CD4-positive, CD25-positive, alpha-beta regulatory T cell (primary cell): Measurements from ENCODE around the gene KRTCAP3. TPM values are rescaled to one million over a fixed set of nuclear protein-coding genes. Genes with fewer than 3 reads are reported as not detected.
"Not testable (repeated sequence)": the region's sequence is repeated elsewhere in the genome, so short reads cannot be mapped to it uniquely, and the experiment has no call there.

Source experiments
- ATAC-seq, 2 donors: fragments of 150-1000 bp; cut with Tn5 transposase; one replicate each; pipeline ENCODE4 v1.10.0; 2021; ENCODE audit warnings: low read depth in 2 of 2, moderate number of reproducible peaks in 2 of 2, moderate library complexity in 1 of 2
- DNase-seq, 3 donors: peaks; one replicate each; pipeline versions ENCODE4 v3.0.0 to v3.0.0-alpha.2; 2012 to 2022; ENCODE audit warnings: mixed read lengths in 1 of 3
- H3K27ac ChIP-seq: one replicate; pipeline ENCODE4 v1.7.0; 2013; ENCODE audit warnings: mild to moderate bottlenecking, low read length; ENCODE audit not compliant: insufficient read depth, poor library complexity, severe bottlenecking
- H3K27me3 ChIP-seq: one replicate; pipeline ENCODE4 v1.7.0; 2013; ENCODE audit warnings: low read length; ENCODE audit not compliant: control insufficient read depth, insufficient read depth
- H3K36me3 ChIP-seq: one replicate; pipeline ENCODE4 v1.7.0; 2013; ENCODE audit warnings: mild to moderate bottlenecking, low read length, moderate library complexity; ENCODE audit not compliant: control insufficient read depth, insufficient read depth
- H3K4me1 ChIP-seq: 2 replicates; pipeline ENCODE4 v1.7.0; 2013; ENCODE audit warnings: mild to moderate bottlenecking, low read length; ENCODE audit not compliant: insufficient read depth, control insufficient read depth, poor library complexity, severe bottlenecking
- H3K4me3 ChIP-seq: one replicate; pipeline ENCODE4 v1.7.0; 2013; ENCODE audit warnings: low read depth, mild to moderate bottlenecking, low read length, moderate library complexity
- H3K9me3 ChIP-seq, 2 experiments: 1 replicate in 1 of 2; 2 replicates in 1 of 2; pipeline ENCODE4 v1.7.0; 2013; ENCODE audit warnings: low read length in 2 of 2, mild to moderate bottlenecking in 1 of 2, moderate library complexity in 1 of 2; ENCODE audit not compliant: control insufficient read depth in 2 of 2
- H3K27ac Mint-ChIP-seq, 3 donors: one replicate each; pipeline ENCODE4 v1.8.0; 2020 to 2022; ENCODE audit warnings: mild to moderate bottlenecking in 3 of 3, mixed read lengths in 3 of 3, moderate library complexity in 2 of 3
- H3K27me3 Mint-ChIP-seq: one replicate; pipeline ENCODE4 v1.8.0; 2022; ENCODE audit warnings: mild to moderate bottlenecking, mixed read lengths
- H3K36me3 Mint-ChIP-seq: one replicate; pipeline ENCODE4 v1.8.0; 2020; ENCODE audit warnings: mixed read lengths
- H3K4me1 Mint-ChIP-seq, 4 donors: one replicate each; pipeline ENCODE4 v1.8.0; 2020 to 2022; ENCODE audit warnings: mixed read lengths in 4 of 4, mild to moderate bottlenecking in 1 of 4
- H3K4me3 Mint-ChIP-seq, 4 donors: one replicate each; pipeline ENCODE4 v1.8.0; 2020 to 2022; ENCODE audit warnings: mild to moderate bottlenecking in 4 of 4, mixed read lengths in 4 of 4, moderate library complexity in 3 of 4
- H3K9me3 Mint-ChIP-seq, 7 donors: one replicate each; pipeline ENCODE4 v1.8.0; 2020 to 2022; ENCODE audit warnings: mixed read lengths in 7 of 7, mild to moderate bottlenecking in 3 of 7, moderate library complexity in 2 of 7
- polyA plus RNA-seq, 4 donors: library from polyadenylated mRNA; unstranded; fragments of 300-500 nt; fragmentation: Illumina TruSeq; gene quantifications; one replicate each; pipeline ENCODE4 v1.2.3, GENCODE V29; 2021
- total RNA-seq: library from RNA; stranded (reverse); gene quantifications from one replicate; pipeline ENCODE4 v1.2.3, GENCODE V29; 2022

Gene KRTCAP3
- total and polyA plus RNA-seq, 5 donors from 2014 or later: 2.0 to 10.0 (median 2.4) TPM

GRCh38 chr2:27409321-27410073 lies 32.7 kb upstream of the KRTCAP3 start, which contains the start of gene PPM1G:
Gene PPM1G, minus strand, starts transcription at chr2:27409591. Its CDS starts 169 bp downstream, at chr2:27409422.
- Mint-ChIP-seq H3K4me1 (peaks cover 15 to 45% (median 29%) of the 10 kb centered on the region in 4 donors), H3K36me3 (peaks cover 7% of the 10 kb centered on the region), H3K27ac (peak within 1 kb of the TSS; percentile 95 to 98 (median 97)), H3K27me3 (peaks cover 9% of the 10 kb centered on the region), H3K4me3 (peak within 1 kb of the TSS; percentile 86 to 95 (median 92)), H3K9me3 (peaks cover 0 to 4% (median 0%) of the 10 kb centered on the region in 7 donors)
- ATAC-seq (peak; percentile 98 to 99), DNase-seq (peak; percentile 94 to 98 (median 95))
- Histone ChIP-seq H3K4me1 (peaks cover 42% of the 10 kb centered on the region), H3K27ac (peak within 1 kb of the TSS; percentile 82), H3K27me3 (no peaks in the 10 kb centered on the region), H3K4me3 (peak within 1 kb of the TSS; percentile 86), H3K36me3 (no peaks in the 10 kb centered on the region), H3K9me3 (no peaks in the 10 kb centered on the region)

GRCh38 chr2:27412419-27413152 lies 29.6 kb upstream of the KRTCAP3 start:
- H3K4me3 ChIP-seq: no peak overlapping the region
- DNase-seq (no peak), ATAC-seq (no peak)
- no peaks in the 10 kb centered on the region for H3K9me3 ChIP-seq
- H3K36me3 Mint-ChIP-seq: no peaks in the 10 kb centered on the region
- H3K9me3 Mint-ChIP-seq: peaks cover 0 to 4% (median 0%) of the 10 kb centered on the region in 7 donors
- H3K27me3 ChIP-seq: no peaks in the 10 kb centered on the region
- H3K4me1 Mint-ChIP-seq: peaks cover 6 to 19% (median 14%) of the 10 kb centered on the region in 4 donors
- peak overlapping the region in 2 of 4 donors; percentile 66 to 72 for H3K4me3 Mint-ChIP-seq
- H3K27me3 Mint-ChIP-seq: peaks cover 9% of the 10 kb centered on the region
- no peak overlapping the region for H3K27ac Mint-ChIP-seq
- peaks cover 21% of the 10 kb centered on the region for H3K4me1 ChIP-seq
- H3K27ac ChIP-seq: no peak overlapping the region
- no peaks in the 10 kb centered on the region for H3K36me3 ChIP-seq

- Mint-ChIP-seq H3K27ac (no peak overlapping the region), H3K27me3 (peaks cover 4% of the 10 kb centered on the region), H3K4me3 (no peak overlapping the region), H3K36me3 (no peaks in the 10 kb centered on the region), H3K4me1 (peaks cover 0 to 2% (median 0%) of the 10 kb centered on the region in 4 donors), H3K9me3 (peaks cover 0 to 4% (median 0%) of the 10 kb centered on the region in 7 donors)
- no peaks in the 10 kb centered on the region for H3K9me3 ChIP-seq
- no peak overlapping the region for H3K4me3 ChIP-seq
- no peak overlapping the region for H3K27ac ChIP-seq
- ATAC-seq (no peak), DNase-seq (no peak)
- H3K4me1 ChIP-seq: no peaks in the 10 kb centered on the region
- H3K36me3 ChIP-seq: no peaks in the 10 kb centered on the region
- no peaks in the 10 kb centered on the region for H3K27me3 ChIP-seq
Measured at GRCh38 chr2:27416151-27416550, 26.0 kb upstream of the KRTCAP3 start.

GRCh38 chr2:27420996-27421395 lies 21.2 kb upstream of the KRTCAP3 start:
- no peaks in the 10 kb centered on the region for H3K9me3 Mint-ChIP-seq
- H3K36me3 ChIP-seq: no peaks in the 10 kb centered on the region
- ATAC-seq: no peak

GRCh38 chr2:27421660-27422250 lies 20.4 kb upstream of the KRTCAP3 start:
- no peaks in the 10 kb centered on the region for H3K9me3 ChIP-seq
- peak overlapping the region in 2 of 3 donors; percentile 21 to 27 for H3K27ac Mint-ChIP-seq
- no peaks in the 10 kb centered on the region for H3K36me3 Mint-ChIP-seq
- H3K27ac ChIP-seq: no peak overlapping the region
- no peak for DNase-seq
- H3K4me1 Mint-ChIP-seq: no peaks in the 10 kb centered on the region
- no peak overlapping the region for H3K4me3 ChIP-seq
- H3K36me3 ChIP-seq: no peaks in the 10 kb centered on the region
- H3K4me1 ChIP-seq: no peaks in the 10 kb centered on the region
- H3K9me3 Mint-ChIP-seq: no peaks in the 10 kb centered on the region
- no peak for ATAC-seq
- H3K27me3 ChIP-seq: no peaks in the 10 kb centered on the region
- H3K27me3 Mint-ChIP-seq: no peaks in the 10 kb centered on the region
- no peak overlapping the region for H3K4me3 Mint-ChIP-seq

More at GRCh38 chr2:27420996-27421395, 21.2 kb upstream of the KRTCAP3 start:
- H3K4me1 ChIP-seq: no peaks in the 10 kb centered on the region
- no peak overlapping the region for H3K27ac ChIP-seq
- no peak overlapping the region for H3K4me3 ChIP-seq
- no peaks in the 10 kb centered on the region for H3K27me3 ChIP-seq
- Mint-ChIP-seq H3K4me3 (no peak overlapping the region), H3K27me3 (no peaks in the 10 kb centered on the region), H3K36me3 (no peaks in the 10 kb centered on the region), H3K27ac (no peak overlapping the region), H3K4me1 (no peaks in the 10 kb centered on the region)
- no peak for DNase-seq
- H3K9me3 ChIP-seq: no peaks in the 10 kb centered on the region

GRCh38 chr2:27422958-27423357 lies 19.2 kb upstream of the KRTCAP3 start:
- no peaks in the 10 kb centered on the region for H3K27me3 ChIP-seq
- no peak overlapping the region for H3K4me3 ChIP-seq
- no peak overlapping the region for H3K4me3 Mint-ChIP-seq
- no peak for DNase-seq
- no peak overlapping the region for H3K27ac Mint-ChIP-seq
- peaks cover 0 to 3% (median 0%) of the 10 kb centered on the region in 7 donors for H3K9me3 Mint-ChIP-seq
- no peaks in the 10 kb centered on the region for H3K36me3 ChIP-seq
- no peaks in the 10 kb centered on the region for H3K27me3 Mint-ChIP-seq
- no peak for ATAC-seq
- H3K4me1 Mint-ChIP-seq: peaks cover 4 to 7% (median 5%) of the 10 kb centered on the region in 4 donors
- no peaks in the 10 kb centered on the region for H3K9me3 ChIP-seq
- no peak overlapping the region for H3K27ac ChIP-seq
- H3K4me1 ChIP-seq: peaks cover 5% of the 10 kb centered on the region
- H3K36me3 Mint-ChIP-seq: no peaks in the 10 kb centered on the region

- ATAC-seq: not testable (repeated sequence)
Measured at GRCh38 chr2:27425039-27425438, 17.1 kb upstream of the KRTCAP3 start.

More at GRCh38 chr2:27425039-27425438, 17.1 kb upstream of the KRTCAP3 start:
- H3K4me1 Mint-ChIP-seq: peaks cover 12 to 21% (median 17%) of the 10 kb centered on the region in 4 donors
- not testable (repeated sequence) for H3K27me3 ChIP-seq, H3K27ac Mint-ChIP-seq, DNase-seq, H3K9me3 Mint-ChIP-seq, H3K36me3 Mint-ChIP-seq, H3K4me3 ChIP-seq, H3K4me3 Mint-ChIP-seq, H3K27ac ChIP-seq, H3K9me3 ChIP-seq, H3K36me3 ChIP-seq, H3K27me3 Mint-ChIP-seq
- peaks cover 16% of the 10 kb centered on the region for H3K4me1 ChIP-seq
